NCI-H1092 (cell line): ENCODE results near the gene SOX15.
"Not testable (repeated sequence)": the region's sequence is repeated elsewhere in the genome, so short reads cannot be mapped to it uniquely, and the experiment has no call there.

Experiments used
- DNase-seq: peaks from one replicate; lab custom pipeline; 2025; lab: John Stamatoyannopoulos, UW

Gene SOX15

GRCh38 chr17:7589891-7590691, at the start of gene SOX15:
Gene SOX15, minus strand, starts transcription at chr17:7590094. Its CDS starts 418 bp downstream, at chr17:7589676.
- DNase-seq: no peak

GRCh38 chr17:7636163-7636562, 46.3 kb upstream of the SOX15 start:
- DNase-seq: no peak

- peak; percentile 48 for DNase-seq
These were observed 44.5 kb upstream of the SOX15 start for GRCh38 chr17:7634384-7634783.

GRCh38 chr17:7633093-7633492, 43.2 kb upstream of the SOX15 start:
- no peak for DNase-seq

GRCh38 chr17:7632492-7632894, 42.6 kb upstream of the SOX15 start:
- no peak for DNase-seq

- DNase-seq: no peak
These were observed 41.8 kb upstream of the SOX15 start for GRCh38 chr17:7631398-7632380.

GRCh38 chr17:7629939-7630571, 40.2 kb upstream of the SOX15 start, which contains the start of gene SHBG:
Gene SHBG, plus strand, starts transcription at chr17:7630135. Its CDS starts 38 bp downstream, at chr17:7630173.
- DNase-seq: no peak

GRCh38 chr17:7627250-7628121, 37.6 kb upstream of the SOX15 start, which contains the start of gene SAT2:
Gene SAT2, minus strand, starts transcription at chr17:7627821. Its CDS starts 186 bp downstream, at chr17:7627635.
- peak; percentile 80 for DNase-seq

- DNase-seq: no peak
These were observed 37.0 kb upstream of the SOX15 start for GRCh38 chr17:7626956-7627249.

- DNase-seq: no peak
These were observed 36.4 kb upstream of the SOX15 start for GRCh38 chr17:7626307-7626706.

- not testable (repeated sequence) for DNase-seq
These were observed 35.9 kb upstream of the SOX15 start for GRCh38 chr17:7625749-7626148.

GRCh38 chr17:7623661-7624060, 33.8 kb upstream of the SOX15 start:
- DNase-seq: no peak

GRCh38 chr17:7620835-7621234, 30.9 kb upstream of the SOX15 start:
- DNase-seq: no peak

GRCh38 chr17:7618608-7619007, 28.7 kb upstream of the SOX15 start:
- DNase-seq: no peak

GRCh38 chr17:7615265-7615747, 25.4 kb upstream of the SOX15 start:
- DNase-seq: no peak

- peak; percentile 98 for DNase-seq
These were observed 24.8 kb upstream of the SOX15 start, which contains the start of gene FXR2 for GRCh38 chr17:7614425-7615264. Gene FXR2, minus strand, starts transcription at chr17:7614897. Its CDS starts 365 bp downstream, at chr17:7614532.

GRCh38 chr17:7613769-7614424, 24.0 kb upstream of the SOX15 start:
- no peak for DNase-seq

- DNase-seq: no peak
These were observed 22.4 kb upstream of the SOX15 start for GRCh38 chr17:7612294-7612640.

- DNase-seq: no peak
These were observed 21.9 kb upstream of the SOX15 start for GRCh38 chr17:7611635-7612293.
